H9 (cell line): ENCODE measurements around the gene USB1. TPM values are rescaled to one million over a fixed set of nuclear protein-coding genes. Genes with fewer than 3 reads are reported as not detected.

Experiments
- DNase-seq: peaks from one replicate; pipeline ENCODE4 v3.0.0-alpha.2; 2017
- H2AFZ ChIP-seq: one replicate; pipeline ENCODE4 v1.6.1; 2013; ENCODE audit warnings: mild to moderate bottlenecking, low read length, control low read depth, moderate library complexity
- H2AK5ac ChIP-seq: 2 replicates; pipeline ENCODE4 v1.6.1; 2013; ENCODE audit warnings: low read length, control low read depth, mixed read lengths; ENCODE audit not compliant: insufficient read length
- H2BK120ac ChIP-seq: one replicate; pipeline ENCODE4 v1.6.1; 2013; ENCODE audit warnings: low read depth, mild to moderate bottlenecking, low read length, control low read depth, inconsistent platforms; ENCODE audit not compliant: poor library complexity, severe bottlenecking
- H2BK12ac ChIP-seq: 2 replicates; pipeline ENCODE4 v1.6.1; 2013; ENCODE audit warnings: low read length, control low read depth, mixed read lengths, low read depth; ENCODE audit not compliant: insufficient read length
- H2BK15ac ChIP-seq: 2 replicates; pipeline ENCODE4 v1.6.1; 2013; ENCODE audit warnings: low read depth, low read length, control low read depth
- H2BK20ac ChIP-seq: one replicate; pipeline ENCODE4 v1.6.1; 2013; ENCODE audit warnings: low read depth, mild to moderate bottlenecking, low read length, control low read depth, inconsistent platforms; ENCODE audit not compliant: poor library complexity, severe bottlenecking
- H2BK5ac ChIP-seq: 2 replicates; pipeline ENCODE4 v1.6.1; 2013; ENCODE audit warnings: low read length, control low read depth, mixed read lengths; ENCODE audit not compliant: insufficient read length
- H3K14ac ChIP-seq: 2 replicates; pipeline ENCODE4 v1.6.1; 2013; ENCODE audit warnings: low read length, control low read depth; ENCODE audit not compliant: insufficient read depth
- H3K18ac ChIP-seq: 2 replicates; pipeline ENCODE4 v1.6.1; 2013; ENCODE audit warnings: low read depth, mild to moderate bottlenecking, mixed read lengths, low read length, control low read depth; ENCODE audit not compliant: insufficient read length
- H3K23ac ChIP-seq: 2 replicates; pipeline ENCODE4 v1.6.1; 2013; ENCODE audit warnings: low read length, control low read depth, mixed read lengths, low read depth; ENCODE audit not compliant: insufficient read length
- H3K23me2 ChIP-seq: 2 replicates; pipeline ENCODE4 v1.6.1; 2013; ENCODE audit warnings: low read depth, mild to moderate bottlenecking, mixed read lengths, low read length, control low read depth; ENCODE audit not compliant: insufficient read length, poor library complexity, severe bottlenecking
- H3K27ac ChIP-seq: 2 replicates; pipeline ENCODE4 v1.5.1; 2013; ENCODE audit warnings: low read length, control low read depth, mixed read lengths, low read depth; ENCODE audit not compliant: insufficient read length
- H3K27me3 ChIP-seq: 2 replicates; pipeline ENCODE4 v1.6.1; 2013; ENCODE audit warnings: low read length, control low read depth, inconsistent platforms; ENCODE audit not compliant: insufficient read depth
- H3K4ac ChIP-seq: 2 replicates; pipeline ENCODE4 v1.6.1; 2013; ENCODE audit warnings: low read depth, mild to moderate bottlenecking, control low read depth, inconsistent platforms, low read length, moderate library complexity
- H3K4me1 ChIP-seq: 2 replicates; pipeline ENCODE4 v1.6.1; 2013; ENCODE audit warnings: low read length, control low read depth, inconsistent platforms; ENCODE audit not compliant: insufficient read depth
- H3K4me2 ChIP-seq: 2 replicates; pipeline ENCODE4 v1.6.1; 2013; ENCODE audit warnings: low read length, control low read depth, mixed read lengths; ENCODE audit not compliant: insufficient read length, insufficient read depth
- H3K56ac ChIP-seq: 2 replicates; pipeline ENCODE4 v1.6.1; 2013; ENCODE audit warnings: low read depth, mild to moderate bottlenecking, mixed read lengths, low read length, control low read depth; ENCODE audit not compliant: insufficient read length
- H3K79me1 ChIP-seq: 2 replicates; pipeline ENCODE4 v1.6.1; 2013; ENCODE audit warnings: low read depth, mild to moderate bottlenecking, moderate library complexity, low read length, control low read depth, inconsistent platforms; ENCODE audit not compliant: insufficient read depth, poor library complexity, severe bottlenecking
- H3K79me2 ChIP-seq: 2 replicates; pipeline ENCODE4 v1.6.1; 2013; ENCODE audit warnings: low read length, control low read depth, inconsistent platforms; ENCODE audit not compliant: insufficient read depth
- H3K9ac ChIP-seq: 2 replicates; pipeline ENCODE4 v1.6.1; 2013; ENCODE audit warnings: low read length, control low read depth, mixed read lengths; ENCODE audit not compliant: insufficient read length; ENCODE audit errors: extremely low read depth
- H3K9me3 ChIP-seq: one replicate; pipeline ENCODE4 v1.6.1; 2013; ENCODE audit warnings: low read depth, low read length, inconsistent platforms; ENCODE audit not compliant: control insufficient read depth
- H3T11ph ChIP-seq: one replicate; pipeline ENCODE4 v1.6.1; 2013; ENCODE audit warnings: mild to moderate bottlenecking, low read length, control low read depth, inconsistent platforms
- H4K20me1 ChIP-seq: one replicate; pipeline ENCODE4 v1.6.1; 2013; ENCODE audit not compliant: control insufficient read depth, insufficient read length, insufficient read depth
- H4K5ac ChIP-seq: 2 replicates; pipeline ENCODE4 v1.6.1; 2013; ENCODE audit warnings: low read depth, mild to moderate bottlenecking, mixed read lengths, low read length, control low read depth; ENCODE audit not compliant: insufficient read length
- H4K8ac ChIP-seq: replicated peaks from 2 replicates; pipeline ENCODE4 v1.6.1; 2013; ENCODE audit warnings: low read length, control low read depth, mixed read lengths, low read depth; ENCODE audit not compliant: insufficient read length
- H4K91ac ChIP-seq: 2 replicates; pipeline ENCODE4 v1.6.1; 2013; ENCODE audit warnings: low read depth, mild to moderate bottlenecking, moderate library complexity, mixed read lengths, low read length, control low read depth; ENCODE audit not compliant: insufficient read length
- H3K27ac Mint-ChIP-seq, 3 experiments: 2 replicates in 2 of 3; 3 replicates in 1 of 3; pipeline ENCODE4 v1.8.0; 2020 to 2021; ENCODE audit warnings: mixed read lengths in 3 of 3, mild to moderate bottlenecking in 1 of 3, moderate library complexity in 1 of 3
- H3K27me3 Mint-ChIP-seq: 2 replicates; pipeline ENCODE4 v1.8.0; 2021; ENCODE audit warnings: low read depth, mild to moderate bottlenecking, moderate library complexity, mixed read lengths
- H3K36me3 Mint-ChIP-seq, 3 experiments: 2 replicates in 2 of 3; 3 replicates in 1 of 3; pipeline ENCODE4 v1.8.0; 2020 to 2021; ENCODE audit warnings: low read depth in 3 of 3, mixed read lengths in 3 of 3; ENCODE audit not compliant: insufficient read depth in 1 of 3
- H3K4me1 Mint-ChIP-seq, 2 experiments: 2 replicates each; pipeline ENCODE4 v1.8.0; 2020; ENCODE audit warnings: mixed read lengths in 2 of 2
- H3K4me3 Mint-ChIP-seq, 2 experiments: 2 replicates in 1 of 2; 3 replicates in 1 of 2; pipeline ENCODE4 v1.8.0; 2020 to 2021; ENCODE audit warnings: mild to moderate bottlenecking in 2 of 2, mixed read lengths in 2 of 2, moderate library complexity in 1 of 2
- H3K9me3 Mint-ChIP-seq, 2 experiments: 2 replicates in 1 of 2; 3 replicates in 1 of 2; pipeline ENCODE4 v1.8.0; 2020; ENCODE audit warnings: mild to moderate bottlenecking in 2 of 2, mixed read lengths in 2 of 2, moderate library complexity in 1 of 2
- CTCF ChIP-seq: fragments of 200-600 bp; sonication (generic); conservative IDR thresholded peaks from 3 replicates; pipeline ENCODE4 v1.8.0; 2021; ENCODE audit warnings: antibody characterized with exemption, mild to moderate bottlenecking
- whole genome bisulfite sequencing: extraction: QIAGEN DNeasy Blood & Tissue Kit; methylation state at CpG from one replicate; pipeline ENCODE4 v1.1.7; 2013; ENCODE audit warnings: missing lambda C conversion rate, low lambda C conversion rate, mixed read lengths; ENCODE audit not compliant: insufficient read length; ENCODE audit errors: extremely low coverage; 5-methylcytosine and 5-hydroxymethylcytosine counted together
- total RNA-seq: library from RNA; stranded (reverse); gene quantifications from 2 replicates; pipeline ENCODE4 v1.2.1, GENCODE V29; 2021

USB1 gene
- total RNA-seq, 1 experiment from 2014 or later = 65.0 TPM

GRCh38 chr16:58031016-58031800 lies 30.0 kb downstream of the USB1 start:
- H3K27me3 Mint-ChIP-seq = no peaks in the 10 kb centered on the region
- H3K56ac ChIP-seq = no peak overlapping the region
- no peak overlapping the region for H3K18ac ChIP-seq
- no peak overlapping the region for H4K8ac ChIP-seq
- H2BK15ac ChIP-seq = no peak overlapping the region
- no peak overlapping the region for H2AK5ac ChIP-seq
- peaks cover 29 to 40% of the 10 kb centered on the region in 2 experiments for H3K4me1 Mint-ChIP-seq
- no peak for DNase-seq
- H3K9me3 ChIP-seq = no peaks in the 10 kb centered on the region
- no peak overlapping the region for H2BK20ac ChIP-seq
- no peak overlapping the region; a peak in 1 of 5 replicates for H3K4me3 Mint-ChIP-seq
- peaks cover 2% of the 10 kb centered on the region; the same call in 1 of the 2 replicates for H3K79me2 ChIP-seq
- no peak for TF ChIP-seq CTCF
- H3K4me2 ChIP-seq = no peak overlapping the region
- no peak overlapping the region for H3K4ac ChIP-seq
- H3K27ac Mint-ChIP-seq = peak overlapping the region in 2 of 3 experiments; percentile 75 to 78; a peak in 4 of 7 replicates
- no peaks in the 10 kb centered on the region for H4K20me1 ChIP-seq
- H4K5ac ChIP-seq = no peak overlapping the region
- H3K9me3 Mint-ChIP-seq = no peaks in the 10 kb centered on the region
- H3K23ac ChIP-seq = no peak overlapping the region
- H2AFZ ChIP-seq = no peak overlapping the region
- H3K27me3 ChIP-seq = no peaks in the 10 kb centered on the region
- no peak overlapping the region for H3K9ac ChIP-seq
- peaks cover 12% of the 10 kb centered on the region; the same call in 1 of the 2 replicates for H3K4me1 ChIP-seq
- no CpG with 5 or more reads among the region's 14 CpGs for WGBS
- no peak overlapping the region for H3T11ph ChIP-seq
- no peak overlapping the region for H2BK120ac ChIP-seq
- H3K23me2 ChIP-seq = peaks cover 12% of the 10 kb centered on the region
- H3K79me1 ChIP-seq = peaks cover 2% of the 10 kb centered on the region
- no peak overlapping the region for H2BK5ac ChIP-seq
- no peak overlapping the region for H3K14ac ChIP-seq
- H2BK12ac ChIP-seq = no peak overlapping the region
- no peak overlapping the region for H3K27ac ChIP-seq
- H4K91ac ChIP-seq = no peak overlapping the region
- H3K36me3 Mint-ChIP-seq = peaks cover 0 to 6% (median 5%) of the 10 kb centered on the region in 3 experiments; a peak in 3 of 7 replicates
